D721Med (cell line): Measurements from ENCODE around the gene NAGLU.
"Not testable (repeated sequence)": the region's sequence is repeated elsewhere in the genome, so short reads cannot be mapped to it uniquely, and the experiment has no call there.

Experiments
- DNase-seq: peaks from one replicate; pipeline ENCODE4 v3.0.0; 2011; ENCODE audit warnings: low spot score; ENCODE audit not compliant: insufficient read length
- FAIRE-seq: peaks from 2 replicates; lab custom pipeline; 2011; peaks lifted over from hg19 to GRCh38; lab: Jason Lieb, UNC
- TF ChIP-seq, protein P1 (sequence below): IDR thresholded peaks from 2 replicates; pipeline ENCODE4 v1.5.1; 2012; ENCODE audit warnings: mild to moderate bottlenecking, control low read depth; ENCODE audit not compliant: insufficient read depth; ENCODE audit errors: missing control alignments

Gene NAGLU

DNA sequence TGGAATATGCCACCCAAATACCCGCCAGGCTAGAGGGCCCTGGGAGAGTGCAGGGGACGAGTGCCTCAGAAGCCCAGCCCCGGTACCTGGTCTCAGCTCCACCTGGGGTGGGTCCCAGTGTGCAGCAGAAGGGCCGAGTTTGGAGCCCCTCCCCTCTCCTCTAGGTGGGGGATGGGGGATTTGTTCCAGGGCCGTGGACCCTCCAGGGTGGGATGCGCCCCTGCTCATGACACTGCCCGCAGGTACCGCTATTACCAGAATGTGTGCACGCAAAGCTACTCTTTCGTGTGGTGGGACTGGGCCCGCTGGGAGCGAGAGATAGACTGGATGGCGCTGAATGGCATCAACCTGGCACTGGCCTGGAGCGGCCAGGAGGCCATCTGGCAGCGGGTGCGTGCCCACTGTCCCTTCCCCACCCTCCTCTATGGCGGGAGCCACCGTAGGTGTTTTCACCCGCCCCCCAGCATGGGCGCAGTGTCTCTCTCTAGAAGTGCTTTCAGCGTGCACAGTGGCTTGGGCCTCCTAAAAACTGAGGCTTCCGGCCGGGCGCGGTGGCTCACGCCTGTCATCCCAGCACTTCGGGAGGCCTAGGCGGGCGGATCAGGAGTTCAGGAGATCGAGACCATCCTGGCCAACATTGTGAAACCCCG lies 1.2 kb downstream of the NAGLU start:
- TF ChIP-seq, protein P1, sequence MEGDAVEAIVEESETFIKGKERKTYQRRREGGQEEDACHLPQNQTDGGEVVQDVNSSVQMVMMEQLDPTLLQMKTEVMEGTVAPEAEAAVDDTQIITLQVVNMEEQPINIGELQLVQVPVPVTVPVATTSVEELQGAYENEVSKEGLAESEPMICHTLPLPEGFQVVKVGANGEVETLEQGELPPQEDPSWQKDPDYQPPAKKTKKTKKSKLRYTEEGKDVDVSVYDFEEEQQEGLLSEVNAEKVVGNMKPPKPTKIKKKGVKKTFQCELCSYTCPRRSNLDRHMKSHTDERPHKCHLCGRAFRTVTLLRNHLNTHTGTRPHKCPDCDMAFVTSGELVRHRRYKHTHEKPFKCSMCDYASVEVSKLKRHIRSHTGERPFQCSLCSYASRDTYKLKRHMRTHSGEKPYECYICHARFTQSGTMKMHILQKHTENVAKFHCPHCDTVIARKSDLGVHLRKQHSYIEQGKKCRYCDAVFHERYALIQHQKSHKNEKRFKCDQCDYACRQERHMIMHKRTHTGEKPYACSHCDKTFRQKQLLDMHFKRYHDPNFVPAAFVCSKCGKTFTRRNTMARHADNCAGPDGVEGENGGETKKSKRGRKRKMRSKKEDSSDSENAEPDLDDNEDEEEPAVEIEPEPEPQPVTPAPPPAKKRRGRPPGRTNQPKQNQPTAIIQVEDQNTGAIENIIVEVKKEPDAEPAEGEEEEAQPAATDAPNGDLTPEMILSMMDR, result no peak
- DNase-seq (no peak), FAIRE-seq (no peak)

DNA sequence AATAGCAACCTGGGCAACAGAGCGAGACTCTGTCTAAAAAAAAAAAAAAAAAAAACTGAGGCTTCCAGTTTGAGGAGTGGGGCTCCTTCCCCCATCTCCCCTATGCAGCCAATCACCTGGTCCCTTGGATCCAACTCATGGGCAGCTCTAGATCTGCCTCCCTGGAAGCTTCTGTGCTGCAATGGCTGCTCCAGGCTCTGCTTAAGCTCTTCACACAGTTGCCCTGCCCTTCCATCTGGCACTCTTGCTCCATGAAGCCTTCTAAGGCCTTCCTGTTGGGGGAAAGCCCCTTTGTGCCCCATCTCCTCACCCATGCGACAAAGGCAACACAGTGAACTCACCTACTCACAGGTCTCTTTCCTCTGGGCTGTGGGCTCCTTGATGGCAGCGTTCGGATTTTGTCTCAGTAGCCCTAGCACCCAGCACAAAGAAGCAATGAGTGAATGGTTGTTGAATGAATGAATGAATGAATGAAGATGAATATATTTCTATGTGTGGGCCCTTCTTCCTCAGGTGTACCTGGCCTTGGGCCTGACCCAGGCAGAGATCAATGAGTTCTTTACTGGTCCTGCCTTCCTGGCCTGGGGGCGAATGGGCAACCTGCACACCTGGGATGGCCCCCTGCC lies 1.9 kb downstream of the NAGLU start:
- TF ChIP-seq, protein P1, result no peak
- no peak for FAIRE-seq
- no peak for DNase-seq

DNA sequence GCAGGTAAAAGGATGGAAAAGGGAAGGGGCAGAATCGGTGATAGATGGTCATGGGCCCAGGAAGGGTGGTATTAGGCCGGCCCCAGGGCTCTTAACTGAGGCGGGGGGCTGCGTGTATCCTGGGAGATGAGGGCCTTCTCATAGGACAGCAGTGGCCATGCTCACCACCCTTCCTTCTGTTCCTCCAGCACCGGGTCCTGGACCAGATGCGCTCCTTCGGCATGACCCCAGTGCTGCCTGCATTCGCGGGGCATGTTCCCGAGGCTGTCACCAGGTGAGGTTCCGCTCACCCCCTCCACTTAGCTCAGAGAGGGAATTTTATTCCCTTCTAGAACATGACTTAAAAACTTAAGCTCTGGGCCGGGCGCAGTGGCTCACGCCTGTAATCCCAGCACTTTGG lies 2.4 kb downstream of the NAGLU start:
- DNase-seq (no peak), FAIRE-seq (no peak)
- TF ChIP-seq, protein P1, result no peak

DNA sequence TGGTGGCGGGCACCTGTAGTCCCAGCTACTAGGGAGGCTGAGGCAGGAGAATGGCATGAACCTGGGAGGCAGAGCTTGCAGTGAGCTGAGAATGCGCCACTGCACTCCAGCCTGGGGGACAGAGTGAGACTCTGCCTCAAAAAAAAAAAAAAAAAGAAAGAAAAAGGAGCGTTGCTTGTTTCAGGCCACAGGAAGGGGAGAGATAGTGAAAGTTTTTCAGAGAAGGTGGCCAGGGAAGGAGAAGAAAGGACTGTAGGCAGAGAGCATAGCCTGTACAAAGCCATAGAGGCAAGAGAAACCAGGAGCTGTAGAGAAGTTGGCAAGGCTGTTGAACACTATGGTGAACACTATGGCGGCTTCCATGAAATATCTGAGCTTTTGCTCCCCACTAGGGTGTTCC lies 4.5 kb downstream of the NAGLU start:
- FAIRE-seq, DNase-seq: not testable (repeated sequence)

DNA sequence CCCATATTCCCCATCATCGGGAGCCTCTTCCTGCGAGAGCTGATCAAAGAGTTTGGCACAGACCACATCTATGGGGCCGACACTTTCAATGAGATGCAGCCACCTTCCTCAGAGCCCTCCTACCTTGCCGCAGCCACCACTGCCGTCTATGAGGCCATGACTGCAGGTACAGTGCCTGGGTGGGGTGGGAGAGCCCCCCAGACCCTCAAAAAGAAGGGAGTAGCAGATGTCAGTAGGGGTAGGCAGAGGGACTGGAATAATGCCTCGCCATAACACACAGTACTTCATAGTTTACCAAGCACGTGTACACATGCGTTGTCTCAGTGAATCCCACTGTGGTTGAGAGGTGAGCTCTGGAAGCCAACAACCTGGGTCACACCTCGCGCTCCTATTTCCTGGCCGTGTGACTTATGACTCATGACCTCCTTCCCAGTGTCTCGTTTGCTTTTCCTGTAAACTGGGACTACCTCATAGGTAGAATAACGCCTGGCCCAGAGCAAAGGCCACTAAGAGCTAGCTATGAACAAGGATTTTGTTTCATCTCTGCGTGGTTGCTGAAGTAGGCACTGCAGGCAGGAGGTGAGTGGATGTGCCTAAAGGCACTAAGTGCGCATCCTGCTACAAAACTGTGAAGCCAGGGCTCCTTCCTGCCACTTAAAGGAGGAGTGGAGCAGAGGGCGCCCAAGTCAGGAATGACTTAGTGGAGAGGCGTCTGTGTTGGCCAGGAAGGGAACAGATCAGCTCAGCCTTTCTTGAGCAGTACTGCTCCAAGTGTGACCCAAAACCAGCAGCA lies 5.2 kb downstream of the NAGLU start:
- FAIRE-seq (no peak), DNase-seq (no peak)
- TF ChIP-seq, protein P1, result no peak

DNA sequence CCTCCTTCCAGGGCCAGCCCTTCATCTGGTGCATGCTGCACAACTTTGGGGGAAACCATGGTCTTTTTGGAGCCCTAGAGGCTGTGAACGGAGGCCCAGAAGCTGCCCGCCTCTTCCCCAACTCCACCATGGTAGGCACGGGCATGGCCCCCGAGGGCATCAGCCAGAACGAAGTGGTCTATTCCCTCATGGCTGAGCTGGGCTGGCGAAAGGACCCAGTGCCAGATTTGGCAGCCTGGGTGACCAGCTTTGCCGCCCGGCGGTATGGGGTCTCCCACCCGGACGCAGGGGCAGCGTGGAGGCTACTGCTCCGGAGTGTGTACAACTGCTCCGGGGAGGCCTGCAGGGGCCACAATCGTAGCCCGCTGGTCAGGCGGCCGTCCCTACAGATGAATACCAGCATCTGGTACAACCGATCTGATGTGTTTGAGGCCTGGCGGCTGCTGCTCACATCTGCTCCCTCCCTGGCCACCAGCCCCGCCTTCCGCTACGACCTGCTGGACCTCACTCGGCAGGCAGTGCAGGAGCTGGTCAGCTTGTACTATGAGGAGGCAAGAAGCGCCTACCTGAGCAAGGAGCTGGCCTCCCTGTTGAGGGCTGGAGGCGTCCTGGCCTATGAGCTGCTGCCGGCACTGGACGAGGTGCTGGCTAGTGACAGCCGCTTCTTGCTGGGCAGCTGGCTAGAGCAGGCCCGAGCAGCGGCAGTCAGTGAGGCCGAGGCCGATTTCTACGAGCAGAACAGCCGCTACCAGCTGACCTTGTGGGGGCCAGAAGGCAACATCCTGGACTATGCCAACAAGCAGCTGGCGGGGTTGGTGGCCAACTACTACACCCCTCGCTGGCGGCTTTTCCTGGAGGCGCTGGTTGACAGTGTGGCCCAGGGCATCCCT lies 7.4 kb downstream of the NAGLU start:
- no peak for FAIRE-seq

More for the DNA sequence above, 7.4 kb downstream of the NAGLU start:
- DNase-seq, result no peak
- TF ChIP-seq, protein P1, result no peak
